ENCODE data around the gene ANKRD39.
"Not testable (repeated sequence)": the region's sequence is repeated elsewhere in the genome, so short reads cannot be mapped to it uniquely, and the experiment has no call there.

Gene ANKRD39

GRCh38 chr2:96868555-96869280, 10.9 kb upstream of the ANKRD39 start:
- Mint-ChIP-seq H3K4me3 (peak overlapping the region; percentile 81), H3K27ac (peak overlapping the region; percentile 88), H3K4me1 (peaks cover 37% of the 10 kb centered on the region), H3K9me3 (no peaks in the 10 kb centered on the region), H3K36me3 (peaks cover 31% of the 10 kb centered on the region)
- ATAC-seq (peak; percentile 65), DNase-seq (ENCODE audit: low spot score in 2 of 2) (peak; percentile 44 to 84)

- peaks cover 39% of the 10 kb centered on the region for H3K36me3 Mint-ChIP-seq
- no peak for DNase-seq (ENCODE audit: low spot score in 2 of 2)
Measured at GRCh38 chr2:96867756-96868554, 10.1 kb upstream of the ANKRD39 start.

GRCh38 chr2:96866986-96867755, 9.4 kb upstream of the ANKRD39 start:
- Mint-ChIP-seq H3K4me1 (peaks cover 31% of the 10 kb centered on the region), H3K9me3 (no peaks in the 10 kb centered on the region), H3K4me3 (peak overlapping the region; percentile 81), H3K27ac (peak overlapping the region; percentile 88), H3K36me3 (peaks cover 47% of the 10 kb centered on the region)
- no peak for DNase-seq (ENCODE audit: low spot score in 2 of 2)
- ATAC-seq = no peak

More at GRCh38 chr2:96867756-96868554, 10.1 kb upstream of the ANKRD39 start:
- Mint-ChIP-seq H3K4me3 (peak overlapping the region; percentile 81), H3K27ac (peak overlapping the region; percentile 88), H3K4me1 (peaks cover 34% of the 10 kb centered on the region), H3K9me3 (no peaks in the 10 kb centered on the region)
- ATAC-seq = peak; percentile 20

- Mint-ChIP-seq H3K4me1 (peaks cover 31% of the 10 kb centered on the region), H3K4me3 (peak overlapping the region; percentile 81), H3K27ac (peak overlapping the region; percentile 74), H3K36me3 (peaks cover 52% of the 10 kb centered on the region), H3K9me3 (no peaks in the 10 kb centered on the region)
- no peak for ATAC-seq
- no peak for DNase-seq (ENCODE audit: low spot score in 2 of 2)
Measured at GRCh38 chr2:96866586-96866985, 8.8 kb upstream of the ANKRD39 start.

- DNase-seq (ENCODE audit: low spot score in 2 of 2) (no peak), ATAC-seq (no peak)
- peak overlapping the region; percentile 74 for H3K27ac Mint-ChIP-seq
- H3K9me3 Mint-ChIP-seq = no peaks in the 10 kb centered on the region
- H3K4me3 Mint-ChIP-seq = peak overlapping the region; percentile 81
- H3K36me3 Mint-ChIP-seq = peaks cover 57% of the 10 kb centered on the region
- H3K4me1 Mint-ChIP-seq = peaks cover 31% of the 10 kb centered on the region
Measured at GRCh38 chr2:96866149-96866548, 8.3 kb upstream of the ANKRD39 start.

- H3K4me3 Mint-ChIP-seq = no peak overlapping the region
- no peaks in the 10 kb centered on the region for H3K9me3 Mint-ChIP-seq
- ATAC-seq (no peak), DNase-seq (ENCODE audit: low spot score in 2 of 2) (no peak)
- no peak overlapping the region for H3K27ac Mint-ChIP-seq
- peaks cover 61% of the 10 kb centered on the region for H3K36me3 Mint-ChIP-seq
- peaks cover 27% of the 10 kb centered on the region for H3K4me1 Mint-ChIP-seq
Measured at GRCh38 chr2:96865654-96866053, 7.8 kb upstream of the ANKRD39 start.

- no peak for DNase-seq (ENCODE audit: low spot score in 2 of 2)
- Mint-ChIP-seq H3K9me3 (no peaks in the 10 kb centered on the region), H3K27ac (no peak overlapping the region), H3K36me3 (peaks cover 64% of the 10 kb centered on the region), H3K4me3 (no peak overlapping the region), H3K4me1 (peaks cover 32% of the 10 kb centered on the region)
- ATAC-seq = no peak
Measured at GRCh38 chr2:96864343-96865091, 6.7 kb upstream of the ANKRD39 start.

GRCh38 chr2:96863575-96864342, 5.9 kb upstream of the ANKRD39 start:
- Mint-ChIP-seq H3K9me3 (no peaks in the 10 kb centered on the region), H3K4me3 (no peak overlapping the region), H3K27ac (no peak overlapping the region), H3K36me3 (peaks cover 67% of the 10 kb centered on the region), H3K4me1 (peaks cover 39% of the 10 kb centered on the region)
- DNase-seq (ENCODE audit: low spot score in 2 of 2) = no peak
- ATAC-seq = no peak

- not testable (repeated sequence) for H3K9me3 Mint-ChIP-seq; H3K4me3 Mint-ChIP-seq; DNase-seq (ENCODE audit: low spot score in 2 of 2); ATAC-seq; H3K27ac Mint-ChIP-seq
- Mint-ChIP-seq H3K36me3 (peaks cover 68% of the 10 kb centered on the region), H3K4me1 (peaks cover 43% of the 10 kb centered on the region)
Measured at GRCh38 chr2:96863056-96863455, 5.2 kb upstream of the ANKRD39 start.

- H3K36me3 Mint-ChIP-seq = peaks cover 60% of the 10 kb centered on the region
- DNase-seq (ENCODE audit: low spot score in 2 of 2) (no peak), ATAC-seq (no peak)
- H3K9me3 Mint-ChIP-seq = no peaks in the 10 kb centered on the region
- peaks cover 40% of the 10 kb centered on the region for H3K4me1 Mint-ChIP-seq
- H3K27ac Mint-ChIP-seq = no peak overlapping the region
- no peak overlapping the region for H3K4me3 Mint-ChIP-seq
Measured at GRCh38 chr2:96861074-96861473, 3.3 kb upstream of the ANKRD39 start.

- H3K36me3 Mint-ChIP-seq = peaks cover 55% of the 10 kb centered on the region
- H3K4me1 Mint-ChIP-seq = peaks cover 41% of the 10 kb centered on the region
- no peak overlapping the region for H3K4me3 Mint-ChIP-seq
- ATAC-seq (no peak), DNase-seq (ENCODE audit: low spot score in 2 of 2) (no peak)
- peak overlapping the region; percentile 77 for H3K27ac Mint-ChIP-seq
- no peaks in the 10 kb centered on the region for H3K9me3 Mint-ChIP-seq
Measured at GRCh38 chr2:96860065-96861029, 2.5 kb upstream of the ANKRD39 start.

GRCh38 chr2:96859681-96860064, 1.9 kb upstream of the ANKRD39 start:
- Mint-ChIP-seq H3K36me3 (peaks cover 51% of the 10 kb centered on the region), H3K27ac (peak overlapping the region; percentile 77), H3K4me3 (peak overlapping the region; percentile 73), H3K4me1 (peaks cover 47% of the 10 kb centered on the region), H3K9me3 (no peaks in the 10 kb centered on the region)
- ATAC-seq (no peak), DNase-seq (ENCODE audit: low spot score in 2 of 2) (no peak)

- Mint-ChIP-seq H3K36me3 (peaks cover 51% of the 10 kb centered on the region), H3K4me1 (peaks cover 48% of the 10 kb centered on the region), H3K27ac (peak overlapping the region; percentile 77), H3K4me3 (peak overlapping the region; percentile 73), H3K9me3 (no peaks in the 10 kb centered on the region)
- DNase-seq (ENCODE audit: low spot score in 2 of 2) = peak in 1 of 2 donors; percentile 50
- no peak for ATAC-seq
Measured at GRCh38 chr2:96859099-96859649, 1.4 kb upstream of the ANKRD39 start.
